ENCODE measurements around the gene TOX3. TPM values are rescaled to one million over a fixed set of nuclear protein-coding genes. Genes with fewer than 3 reads are reported as not detected.

Gene TOX3
- total and polyA plus RNA-seq, 2 experiments from 2014 or later, result 9.8 to 15.6 TPM

DNA sequence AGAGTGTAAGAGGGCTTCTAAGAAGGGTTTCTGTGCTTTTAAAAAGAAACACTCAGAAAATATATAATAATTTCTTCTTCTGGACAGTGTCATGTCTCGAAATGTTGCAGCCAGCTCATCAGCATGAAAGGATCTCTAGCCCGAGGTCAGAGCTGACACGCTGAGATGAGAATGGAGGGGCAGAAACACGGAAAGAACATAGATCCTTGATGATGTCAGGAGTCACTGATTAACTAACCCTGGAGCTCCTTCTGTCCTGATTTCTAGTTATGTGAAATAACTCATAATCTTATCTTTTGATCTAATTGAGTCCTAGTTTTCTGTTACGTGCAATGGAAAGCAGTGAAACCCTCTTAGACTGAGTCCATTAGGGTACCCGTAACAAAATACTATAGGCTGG lies 10.3 kb upstream of the TOX3 start:
- H3K36me3 Mint-ChIP-seq (ENCODE audit: low read depth), result no peaks in the 10 kb centered on the region; the same call in 2 of the 3 replicates
- no peak overlapping the region for H3K4me3 Mint-ChIP-seq
- no peaks in the 10 kb centered on the region for H3K36me3 ChIP-seq (ENCODE audit: insufficient read depth)
- DNase-seq (ENCODE audit: low spot score) (no peak), ATAC-seq (no peak)
- H3K9me2 ChIP-seq (ENCODE audit: insufficient read depth), result peaks cover 7% of the 10 kb centered on the region; the same call in 1 of the 2 replicates
- no peaks in the 10 kb centered on the region; the same call in 1 of the 3 replicates for H3K9me3 Mint-ChIP-seq
- TF ChIP-seq STAT1 (IDR thresholded peaks at IDR 0.05; ENCODE audit: unreplicated experiment) (no peak), POLR2AphosphoS5 (IDR thresholded peaks at IDR 0.05; ENCODE audit: low read depth) (no peak), ZNF331 (CRISPR knock-in tag; IDR thresholded peaks at IDR 0.05; ENCODE audit: low read depth) (no peak), CREB1 (CRISPR knock-in tag; IDR thresholded peaks at IDR 0.05; ENCODE audit: low read depth) (no peak), EZH2 (IDR thresholded peaks at IDR 0.05; ENCODE audit: low read depth, unreplicated experiment) (no peak), JUNB (IDR thresholded peaks at IDR 0.05; ENCODE audit: unreplicated experiment) (no peak), EZH2phosphoT487 (IDR thresholded peaks at IDR 0.05; ENCODE audit: unreplicated experiment) (no peak), NANOG (IDR thresholded peaks at IDR 0.05; ENCODE audit: borderline replicate concordance) (no peak), ZNF114 (CRISPR knock-in tag; IDR thresholded peaks at IDR 0.05) (no peak)
- TF ChIP-seq, protein P1, sequence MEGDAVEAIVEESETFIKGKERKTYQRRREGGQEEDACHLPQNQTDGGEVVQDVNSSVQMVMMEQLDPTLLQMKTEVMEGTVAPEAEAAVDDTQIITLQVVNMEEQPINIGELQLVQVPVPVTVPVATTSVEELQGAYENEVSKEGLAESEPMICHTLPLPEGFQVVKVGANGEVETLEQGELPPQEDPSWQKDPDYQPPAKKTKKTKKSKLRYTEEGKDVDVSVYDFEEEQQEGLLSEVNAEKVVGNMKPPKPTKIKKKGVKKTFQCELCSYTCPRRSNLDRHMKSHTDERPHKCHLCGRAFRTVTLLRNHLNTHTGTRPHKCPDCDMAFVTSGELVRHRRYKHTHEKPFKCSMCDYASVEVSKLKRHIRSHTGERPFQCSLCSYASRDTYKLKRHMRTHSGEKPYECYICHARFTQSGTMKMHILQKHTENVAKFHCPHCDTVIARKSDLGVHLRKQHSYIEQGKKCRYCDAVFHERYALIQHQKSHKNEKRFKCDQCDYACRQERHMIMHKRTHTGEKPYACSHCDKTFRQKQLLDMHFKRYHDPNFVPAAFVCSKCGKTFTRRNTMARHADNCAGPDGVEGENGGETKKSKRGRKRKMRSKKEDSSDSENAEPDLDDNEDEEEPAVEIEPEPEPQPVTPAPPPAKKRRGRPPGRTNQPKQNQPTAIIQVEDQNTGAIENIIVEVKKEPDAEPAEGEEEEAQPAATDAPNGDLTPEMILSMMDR (conservative IDR thresholded peaks at IDR 0.05; ENCODE audit: low read depth in 2 of 2), result no peak
- TF ChIP-seq, protein P2, sequence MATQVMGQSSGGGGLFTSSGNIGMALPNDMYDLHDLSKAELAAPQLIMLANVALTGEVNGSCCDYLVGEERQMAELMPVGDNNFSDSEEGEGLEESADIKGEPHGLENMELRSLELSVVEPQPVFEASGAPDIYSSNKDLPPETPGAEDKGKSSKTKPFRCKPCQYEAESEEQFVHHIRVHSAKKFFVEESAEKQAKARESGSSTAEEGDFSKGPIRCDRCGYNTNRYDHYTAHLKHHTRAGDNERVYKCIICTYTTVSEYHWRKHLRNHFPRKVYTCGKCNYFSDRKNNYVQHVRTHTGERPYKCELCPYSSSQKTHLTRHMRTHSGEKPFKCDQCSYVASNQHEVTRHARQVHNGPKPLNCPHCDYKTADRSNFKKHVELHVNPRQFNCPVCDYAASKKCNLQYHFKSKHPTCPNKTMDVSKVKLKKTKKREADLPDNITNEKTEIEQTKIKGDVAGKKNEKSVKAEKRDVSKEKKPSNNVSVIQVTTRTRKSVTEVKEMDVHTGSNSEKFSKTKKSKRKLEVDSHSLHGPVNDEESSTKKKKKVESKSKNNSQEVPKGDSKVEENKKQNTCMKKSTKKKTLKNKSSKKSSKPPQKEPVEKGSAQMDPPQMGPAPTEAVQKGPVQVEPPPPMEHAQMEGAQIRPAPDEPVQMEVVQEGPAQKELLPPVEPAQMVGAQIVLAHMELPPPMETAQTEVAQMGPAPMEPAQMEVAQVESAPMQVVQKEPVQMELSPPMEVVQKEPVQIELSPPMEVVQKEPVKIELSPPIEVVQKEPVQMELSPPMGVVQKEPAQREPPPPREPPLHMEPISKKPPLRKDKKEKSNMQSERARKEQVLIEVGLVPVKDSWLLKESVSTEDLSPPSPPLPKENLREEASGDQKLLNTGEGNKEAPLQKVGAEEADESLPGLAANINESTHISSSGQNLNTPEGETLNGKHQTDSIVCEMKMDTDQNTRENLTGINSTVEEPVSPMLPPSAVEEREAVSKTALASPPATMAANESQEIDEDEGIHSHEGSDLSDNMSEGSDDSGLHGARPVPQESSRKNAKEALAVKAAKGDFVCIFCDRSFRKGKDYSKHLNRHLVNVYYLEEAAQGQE (IDR thresholded peaks at IDR 0.05; ENCODE audit: unreplicated experiment), result no peak
- TF ChIP-seq, protein P3, sequence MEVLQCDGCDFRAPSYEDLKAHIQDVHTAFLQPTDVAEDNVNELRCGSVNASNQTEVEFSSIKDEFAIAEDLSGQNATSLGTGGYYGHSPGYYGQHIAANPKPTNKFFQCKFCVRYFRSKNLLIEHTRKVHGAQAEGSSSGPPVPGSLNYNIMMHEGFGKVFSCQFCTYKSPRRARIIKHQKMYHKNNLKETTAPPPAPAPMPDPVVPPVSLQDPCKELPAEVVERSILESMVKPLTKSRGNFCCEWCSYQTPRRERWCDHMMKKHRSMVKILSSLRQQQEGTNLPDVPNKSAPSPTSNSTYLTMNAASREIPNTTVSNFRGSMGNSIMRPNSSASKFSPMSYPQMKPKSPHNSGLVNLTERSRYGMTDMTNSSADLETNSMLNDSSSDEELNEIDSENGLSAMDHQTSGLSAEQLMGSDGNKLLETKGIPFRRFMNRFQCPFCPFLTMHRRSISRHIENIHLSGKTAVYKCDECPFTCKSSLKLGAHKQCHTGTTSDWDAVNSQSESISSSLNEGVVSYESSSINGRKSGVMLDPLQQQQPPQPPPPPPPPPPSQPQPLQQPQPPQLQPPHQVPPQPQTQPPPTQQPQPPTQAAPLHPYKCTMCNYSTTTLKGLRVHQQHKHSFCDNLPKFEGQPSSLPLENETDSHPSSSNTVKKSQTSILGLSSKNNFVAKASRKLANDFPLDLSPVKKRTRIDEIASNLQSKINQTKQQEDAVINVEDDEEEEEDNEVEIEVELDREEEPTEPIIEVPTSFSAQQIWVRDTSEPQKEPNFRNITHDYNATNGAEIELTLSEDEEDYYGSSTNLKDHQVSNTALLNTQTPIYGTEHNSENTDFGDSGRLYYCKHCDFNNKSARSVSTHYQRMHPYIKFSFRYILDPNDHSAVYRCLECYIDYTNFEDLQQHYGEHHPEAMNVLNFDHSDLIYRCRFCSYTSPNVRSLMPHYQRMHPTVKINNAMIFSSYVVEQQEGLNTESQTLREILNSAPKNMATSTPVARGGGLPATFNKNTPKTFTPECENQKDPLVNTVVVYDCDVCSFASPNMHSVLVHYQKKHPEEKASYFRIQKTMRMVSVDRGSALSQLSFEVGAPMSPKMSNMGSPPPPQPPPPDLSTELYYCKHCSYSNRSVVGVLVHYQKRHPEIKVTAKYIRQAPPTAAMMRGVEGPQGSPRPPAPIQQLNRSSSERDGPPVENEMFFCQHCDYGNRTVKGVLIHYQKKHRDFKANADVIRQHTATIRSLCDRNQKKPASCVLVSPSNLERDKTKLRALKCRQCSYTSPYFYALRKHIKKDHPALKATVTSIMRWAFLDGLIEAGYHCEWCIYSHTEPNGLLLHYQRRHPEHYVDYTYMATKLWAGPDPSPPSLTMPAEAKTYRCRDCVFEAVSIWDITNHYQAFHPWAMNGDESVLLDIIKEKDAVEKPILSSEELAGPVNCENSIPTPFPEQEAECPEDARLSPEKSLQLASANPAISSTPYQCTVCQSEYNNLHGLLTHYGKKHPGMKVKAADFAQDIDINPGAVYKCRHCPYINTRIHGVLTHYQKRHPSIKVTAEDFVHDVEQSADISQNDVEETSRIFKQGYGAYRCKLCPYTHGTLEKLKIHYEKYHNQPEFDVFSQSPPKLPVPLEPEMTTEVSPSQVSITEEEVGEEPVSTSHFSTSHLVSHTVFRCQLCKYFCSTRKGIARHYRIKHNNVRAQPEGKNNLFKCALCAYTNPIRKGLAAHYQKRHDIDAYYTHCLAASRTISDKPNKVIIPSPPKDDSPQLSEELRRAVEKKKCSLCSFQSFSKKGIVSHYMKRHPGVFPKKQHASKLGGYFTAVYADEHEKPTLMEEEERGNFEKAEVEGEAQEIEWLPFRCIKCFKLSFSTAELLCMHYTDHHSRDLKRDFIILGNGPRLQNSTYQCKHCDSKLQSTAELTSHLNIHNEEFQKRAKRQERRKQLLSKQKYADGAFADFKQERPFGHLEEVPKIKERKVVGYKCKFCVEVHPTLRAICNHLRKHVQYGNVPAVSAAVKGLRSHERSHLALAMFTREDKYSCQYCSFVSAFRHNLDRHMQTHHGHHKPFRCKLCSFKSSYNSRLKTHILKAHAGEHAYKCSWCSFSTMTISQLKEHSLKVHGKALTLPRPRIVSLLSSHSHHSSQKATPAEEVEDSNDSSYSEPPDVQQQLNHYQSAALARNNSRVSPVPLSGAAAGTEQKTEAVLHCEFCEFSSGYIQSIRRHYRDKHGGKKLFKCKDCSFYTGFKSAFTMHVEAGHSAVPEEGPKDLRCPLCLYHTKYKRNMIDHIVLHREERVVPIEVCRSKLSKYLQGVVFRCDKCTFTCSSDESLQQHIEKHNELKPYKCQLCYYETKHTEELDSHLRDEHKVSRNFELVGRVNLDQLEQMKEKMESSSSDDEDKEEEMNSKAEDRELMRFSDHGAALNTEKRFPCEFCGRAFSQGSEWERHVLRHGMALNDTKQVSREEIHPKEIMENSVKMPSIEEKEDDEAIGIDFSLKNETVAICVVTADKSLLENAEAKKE (CRISPR knock-in tag; IDR thresholded peaks at IDR 0.05), result no peak
- TF ChIP-seq, protein P4, sequence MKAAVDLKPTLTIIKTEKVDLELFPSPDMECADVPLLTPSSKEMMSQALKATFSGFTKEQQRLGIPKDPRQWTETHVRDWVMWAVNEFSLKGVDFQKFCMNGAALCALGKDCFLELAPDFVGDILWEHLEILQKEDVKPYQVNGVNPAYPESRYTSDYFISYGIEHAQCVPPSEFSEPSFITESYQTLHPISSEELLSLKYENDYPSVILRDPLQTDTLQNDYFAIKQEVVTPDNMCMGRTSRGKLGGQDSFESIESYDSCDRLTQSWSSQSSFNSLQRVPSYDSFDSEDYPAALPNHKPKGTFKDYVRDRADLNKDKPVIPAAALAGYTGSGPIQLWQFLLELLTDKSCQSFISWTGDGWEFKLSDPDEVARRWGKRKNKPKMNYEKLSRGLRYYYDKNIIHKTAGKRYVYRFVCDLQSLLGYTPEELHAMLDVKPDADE (IDR thresholded peaks at IDR 0.05), result no peak
- no peaks in the 10 kb centered on the region for H3F3A ChIP-seq (replicated peaks; ENCODE audit: low read depth)
- no peak overlapping the region for H3K4me2 ChIP-seq
- peaks cover 31% of the 10 kb centered on the region for H3K4me1 ChIP-seq (ENCODE audit: insufficient read depth)
- peaks cover 7% of the 10 kb centered on the region for H3K27me3 Mint-ChIP-seq (ENCODE audit: insufficient read depth, low read depth, poor library complexity)
- H3K4me3 ChIP-seq, result no peak overlapping the region
- H3K27ac Mint-ChIP-seq, result no peak overlapping the region
- peaks cover 29% of the 10 kb centered on the region for H3K27me3 ChIP-seq (ENCODE audit: insufficient read depth)
- H3K79me2 ChIP-seq (replicated peaks; ENCODE audit: insufficient read depth), result no peaks in the 10 kb centered on the region
- no peaks in the 10 kb centered on the region for H4K20me1 ChIP-seq (replicated peaks; ENCODE audit: insufficient read depth)
- H3K27ac ChIP-seq (ENCODE audit: low read depth), result no peak overlapping the region
- no peak overlapping the region for H2AFZ ChIP-seq
- H3K4me1 Mint-ChIP-seq, result peaks cover 34% of the 10 kb centered on the region
